Fibroblast of lung (primary cell): ENCODE results near the gene PDIK1L.
"Not testable (repeated sequence)": the region's sequence is repeated elsewhere in the genome, so short reads cannot be mapped to it uniquely, and the experiment has no call there.

Source experiments
- CTCF ChIP-seq, 2 donors: IDR thresholded peaks in 1 of 2; conservative IDR thresholded peaks in 1 of 2; 1 replicate in 1 of 2; 2 replicates in 1 of 2; pipeline ENCODE4 v1.5.1; 2011 to 2012; ENCODE audit warnings: low read length in 2 of 2, control low read depth in 1 of 2, inconsistent platforms in 1 of 2, low read depth in 1 of 2, mild to moderate bottlenecking in 1 of 2
- EZH2 ChIP-seq: IDR thresholded peaks from 2 replicates; pipeline ENCODE4 v1.5.1; 2012; ENCODE audit warnings: low read length, control low read depth, mild to moderate bottlenecking; ENCODE audit errors: missing control alignments

GRCh38 chr1:26100204-26100603 lies 11.4 kb upstream of the PDIK1L start:
- not testable (repeated sequence) for TF ChIP-seq CTCF (conservative IDR thresholded peaks at IDR 0.05 in 1 of 2, IDR thresholded peaks at IDR 0.05 in 1 of 2; ENCODE audit: low read depth in 1 of 2, low read length in 2 of 2); EZH2
